Endometrium (tissue), 2 donors: ENCODE results near the gene SLC5A10.
"Not testable (repeated sequence)": the region's sequence is repeated elsewhere in the genome, so short reads cannot be mapped to it uniquely, and the experiment has no call there.

Experiments
- FAIRE-seq: peaks from 2 replicates; lab custom pipeline; 2012; peaks lifted over from hg19 to GRCh38; lab: Jason Lieb, UNC
- donor health status: control.
- donor health status: control.

The SLC5A10 gene

DNA sequence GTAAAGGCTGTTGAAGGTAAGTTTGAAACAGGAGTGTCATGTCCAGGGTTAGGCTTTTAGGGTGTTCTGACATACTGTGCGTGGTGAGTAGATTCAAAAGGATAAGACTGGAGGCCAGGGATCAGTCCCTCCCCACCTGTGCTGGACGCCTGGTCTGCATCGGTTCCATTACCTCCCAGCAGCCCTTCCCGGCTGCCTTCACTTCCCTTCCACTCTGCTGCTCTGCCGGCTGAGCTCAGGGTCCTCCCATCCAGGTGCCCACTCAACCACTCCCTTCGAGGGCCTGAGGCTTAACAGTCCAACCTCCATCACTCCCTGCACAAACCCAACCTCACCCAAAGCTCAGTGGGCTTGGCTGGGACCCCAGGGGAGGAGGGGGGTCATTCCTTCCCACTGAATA, 4.1 kb upstream of the SLC5A10 start:
- FAIRE-seq = no peak

DNA sequence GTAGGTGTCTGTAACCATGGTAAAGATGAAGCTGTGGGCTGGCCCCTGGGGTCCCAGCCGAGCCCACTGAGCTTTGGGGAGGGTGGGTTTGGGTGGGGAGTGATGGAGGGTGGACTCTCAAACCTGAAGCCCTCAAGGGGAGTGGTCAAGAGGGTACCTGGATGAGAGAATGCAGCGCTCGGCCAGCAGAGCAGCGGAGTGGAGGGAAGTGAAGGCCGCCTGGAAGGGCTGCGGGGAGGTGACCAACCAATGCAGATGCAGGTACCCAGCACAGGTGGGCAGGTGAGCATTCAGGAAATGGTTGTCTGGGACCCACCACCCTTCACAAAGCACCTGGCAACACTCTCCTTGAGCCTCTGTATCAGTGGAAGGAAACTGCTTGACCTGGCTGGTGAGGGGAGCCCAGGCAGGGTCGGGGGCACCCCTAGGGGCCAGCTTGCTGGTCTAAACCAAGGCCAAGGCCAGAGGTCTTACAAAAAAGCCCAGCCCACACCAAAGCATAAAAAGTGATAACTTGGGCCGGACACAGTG, 3.4 kb upstream of the SLC5A10 start:
- FAIRE-seq = no peak

DNA sequence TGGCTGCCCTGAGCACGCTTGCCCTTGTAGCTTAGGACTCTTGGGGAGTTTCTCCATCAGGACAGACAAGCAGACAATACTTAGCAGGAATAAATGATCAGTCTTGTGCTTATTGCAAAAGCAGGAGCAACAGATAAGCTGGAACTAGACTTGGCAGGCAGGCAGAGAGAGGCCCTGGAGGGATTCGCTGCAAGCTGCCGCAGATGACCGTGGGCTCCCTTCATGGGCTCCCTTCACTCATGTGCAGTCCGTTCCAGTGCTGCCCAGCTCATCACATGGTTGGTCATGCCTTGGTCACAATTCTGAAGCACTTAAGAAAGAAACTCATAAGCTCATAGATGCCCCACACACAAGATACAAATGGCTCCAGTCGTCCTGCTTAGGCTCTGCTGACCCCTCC, 2.4 kb upstream of the SLC5A10 start:
- FAIRE-seq = no peak

DNA sequence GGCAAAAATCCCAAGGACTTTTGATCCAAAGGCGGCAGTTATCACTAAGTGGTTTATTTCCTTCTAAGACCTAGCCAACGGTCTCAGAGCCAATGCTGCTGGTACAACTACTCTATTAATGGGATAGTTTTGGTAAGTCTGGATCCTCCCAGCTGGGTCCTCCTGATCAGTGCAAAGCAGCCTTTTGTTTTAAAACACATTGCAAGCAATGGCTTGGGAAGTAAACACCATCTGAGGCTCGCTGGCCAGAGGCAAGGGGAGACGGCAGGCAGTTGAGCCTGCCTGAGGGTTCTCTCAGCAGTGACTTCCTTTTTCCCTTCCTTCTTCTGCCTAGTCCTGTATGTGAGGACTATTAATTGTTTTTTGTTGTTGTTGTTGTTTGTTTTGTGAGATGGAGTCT, 1.6 kb upstream of the SLC5A10 start:
- FAIRE-seq = no peak

DNA sequence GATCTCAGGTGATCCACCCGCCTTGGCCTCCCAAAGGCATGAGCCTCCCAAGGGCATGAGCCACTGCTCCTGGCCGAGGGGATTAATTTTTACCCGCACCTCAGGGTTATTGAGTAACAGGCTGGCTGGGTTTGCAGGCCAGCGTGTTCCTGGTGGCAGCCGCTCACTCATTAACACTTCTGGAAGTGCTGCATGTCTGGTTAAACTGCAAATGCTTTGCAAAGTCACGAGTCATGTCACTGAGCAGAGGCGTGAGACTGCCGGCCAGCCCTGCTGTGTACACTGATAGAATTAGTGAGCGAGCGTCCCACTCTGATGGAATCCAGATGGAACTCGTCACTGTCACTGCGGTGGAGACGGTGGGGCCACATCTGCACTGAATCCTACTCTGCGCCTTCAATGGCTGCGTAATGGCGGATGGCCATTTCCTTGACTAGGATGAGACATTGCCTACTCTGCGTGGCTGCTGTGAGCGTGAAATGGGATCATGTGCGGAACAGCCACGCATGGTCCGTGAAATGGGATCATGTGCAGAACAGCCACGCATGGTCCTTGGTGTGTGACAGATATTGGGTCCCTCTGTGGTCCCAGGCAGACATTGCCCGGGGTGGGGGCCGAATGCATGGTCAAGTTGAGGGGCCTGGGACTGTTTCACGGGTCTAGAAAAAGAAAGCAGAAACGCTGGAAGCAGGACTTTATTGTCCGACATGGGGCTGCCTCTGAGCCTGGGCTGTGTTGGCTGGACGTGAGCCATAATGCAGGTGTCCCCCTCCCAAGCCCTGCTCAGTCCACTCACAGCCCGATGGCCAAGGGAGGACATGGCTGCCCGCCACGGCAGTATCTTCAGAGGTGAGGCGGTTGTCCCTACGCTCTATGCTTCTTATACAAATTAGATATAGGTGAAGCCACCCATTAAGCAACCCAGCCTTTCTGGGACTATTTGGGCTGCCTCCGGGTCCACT, 740 bp upstream of the SLC5A10 start:
- no peak for FAIRE-seq

DNA sequence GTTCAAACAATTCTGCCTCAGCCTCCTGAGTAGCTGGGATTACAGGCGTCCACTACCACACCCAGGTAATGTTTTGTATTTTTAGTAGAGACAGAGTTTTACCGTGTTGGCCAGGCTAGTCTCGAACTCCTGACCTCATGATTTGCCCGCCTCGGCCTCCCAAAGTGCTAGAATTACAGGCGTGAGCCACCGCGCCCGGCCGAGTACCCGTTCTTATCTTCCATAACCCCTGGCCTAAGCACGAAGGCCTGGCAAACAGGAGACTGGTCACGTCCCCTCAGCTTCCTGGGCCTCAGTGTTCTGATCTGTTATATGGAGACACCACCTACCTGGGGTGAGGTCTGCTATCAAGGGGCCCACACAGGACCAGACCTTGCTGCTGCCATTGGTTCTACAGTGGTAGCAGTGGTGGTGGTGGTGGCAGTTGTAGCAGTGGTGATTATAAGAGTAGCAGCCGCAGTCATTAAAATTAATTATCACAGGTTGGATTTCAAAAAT, 1.3 kb downstream of the SLC5A10 start:
- no peak for FAIRE-seq

DNA sequence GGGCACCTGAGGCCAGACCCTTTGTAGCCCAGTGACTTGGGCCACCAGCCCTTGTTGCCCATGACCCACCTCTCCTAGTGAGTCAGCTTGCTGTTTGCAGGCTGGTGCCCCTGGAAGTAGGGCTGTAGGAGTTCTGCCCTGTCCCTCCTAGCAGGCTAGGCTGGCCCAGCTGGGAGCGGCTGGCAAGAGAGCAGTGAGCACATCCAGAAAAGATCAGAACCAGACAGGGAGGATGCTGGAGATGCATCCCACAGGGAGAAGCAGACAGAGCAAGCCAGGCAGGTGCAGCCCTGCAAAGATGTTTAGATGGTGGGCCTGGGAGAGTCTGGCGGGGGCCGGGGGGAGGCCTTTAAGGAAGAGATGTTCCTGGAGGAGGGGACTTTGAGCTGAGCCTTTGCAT, 2.4 kb downstream of the SLC5A10 start:
- no peak for FAIRE-seq

DNA sequence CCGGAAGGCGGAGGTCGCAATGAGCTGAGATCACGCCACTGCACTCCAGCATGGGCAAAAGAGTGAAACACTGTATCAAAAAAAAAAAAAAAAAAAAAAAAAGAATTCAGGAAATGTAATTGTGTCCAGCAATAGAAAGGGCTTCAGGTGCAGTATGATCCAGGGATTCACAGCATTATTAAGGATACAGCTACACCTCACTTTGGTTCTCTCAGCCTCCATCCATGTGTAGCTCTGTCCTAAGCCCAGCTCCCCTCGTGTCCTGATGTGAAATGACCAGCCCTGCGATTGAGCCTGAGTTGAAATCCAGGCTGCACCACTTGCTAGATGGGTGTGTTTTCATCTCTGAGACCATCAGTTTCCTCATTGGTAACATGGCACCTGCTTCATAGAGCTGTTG, 3.0 kb downstream of the SLC5A10 start:
- FAIRE-seq = no peak

DNA sequence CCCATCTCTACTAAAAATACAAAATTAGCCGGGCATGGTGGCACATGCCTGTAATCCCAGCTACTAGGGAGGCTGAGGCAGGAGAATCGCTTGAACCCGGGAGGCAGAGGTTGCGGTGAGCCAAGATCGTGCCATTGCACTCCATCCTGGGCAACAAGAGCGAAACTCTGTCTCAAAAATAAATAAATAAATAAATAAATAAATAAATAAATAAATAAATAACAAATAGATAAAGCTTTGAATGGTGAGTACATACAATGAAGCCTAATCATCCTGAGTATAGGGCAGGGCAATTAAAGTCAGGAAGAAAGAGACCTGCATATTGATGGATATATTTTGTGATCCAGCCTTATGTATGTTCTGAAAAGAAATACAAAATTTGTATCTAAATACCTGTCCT, 4.1 kb downstream of the SLC5A10 start:
- not testable (repeated sequence) for FAIRE-seq

DNA sequence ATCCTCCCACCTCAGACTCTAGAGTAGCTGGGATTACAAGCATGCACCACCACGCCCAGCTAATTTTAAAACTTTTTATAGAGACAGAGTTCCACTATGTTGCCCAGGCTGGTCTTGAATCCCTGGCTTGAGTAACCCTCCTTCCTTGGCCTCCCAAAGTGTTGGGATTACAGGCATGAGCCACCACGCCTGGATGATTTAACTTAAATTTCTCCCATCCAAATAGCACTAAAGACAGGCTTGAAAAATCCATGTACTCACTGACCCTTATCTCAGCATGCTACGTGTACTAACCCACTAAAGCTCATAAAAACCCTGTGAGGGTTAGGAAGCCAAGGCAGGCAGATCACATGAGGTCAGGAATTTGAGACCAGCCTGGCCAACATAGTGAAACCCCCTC, 4.6 kb downstream of the SLC5A10 start:
- no peak for FAIRE-seq

DNA sequence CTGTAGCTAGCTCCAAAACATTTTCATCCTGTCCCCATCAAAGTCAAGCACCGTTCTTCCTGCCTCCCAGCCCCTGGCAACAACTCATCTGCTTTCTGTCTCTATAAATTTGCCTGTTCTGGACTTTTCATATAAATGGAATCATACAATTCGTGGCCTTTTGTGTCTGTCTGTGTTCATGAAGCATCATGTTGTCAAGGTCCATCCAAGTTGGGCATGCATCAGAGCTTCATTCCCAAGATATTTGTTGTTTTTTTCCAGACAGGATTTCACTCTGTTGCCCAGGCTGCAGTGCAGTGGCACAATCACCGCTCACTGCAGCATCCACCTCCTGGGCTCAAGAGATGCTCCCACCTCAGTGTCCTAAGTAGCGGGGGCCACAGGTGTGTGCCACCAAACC, 5.9 kb downstream of the SLC5A10 start:
- no peak for FAIRE-seq

DNA sequence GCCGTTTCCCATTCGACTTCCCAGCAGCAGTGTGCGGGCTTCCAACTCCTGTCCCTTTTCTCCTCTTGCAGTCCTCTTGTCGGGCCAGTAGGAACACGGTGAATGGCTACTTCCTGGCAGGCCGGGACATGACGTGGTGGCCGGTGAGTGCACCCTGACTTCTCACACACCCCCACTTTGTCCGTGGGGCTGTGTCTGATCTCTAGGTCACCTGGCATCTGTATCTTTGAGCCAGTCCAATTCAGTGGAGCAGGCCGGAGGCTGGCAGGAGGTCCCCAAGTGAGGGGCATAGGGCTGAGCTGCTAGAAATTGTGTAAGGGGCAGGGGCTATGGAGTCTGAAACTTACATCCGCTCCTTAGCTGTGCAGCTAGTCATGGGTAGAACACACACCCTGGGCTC, 6.6 kb downstream of the SLC5A10 start:
- no peak for FAIRE-seq

DNA sequence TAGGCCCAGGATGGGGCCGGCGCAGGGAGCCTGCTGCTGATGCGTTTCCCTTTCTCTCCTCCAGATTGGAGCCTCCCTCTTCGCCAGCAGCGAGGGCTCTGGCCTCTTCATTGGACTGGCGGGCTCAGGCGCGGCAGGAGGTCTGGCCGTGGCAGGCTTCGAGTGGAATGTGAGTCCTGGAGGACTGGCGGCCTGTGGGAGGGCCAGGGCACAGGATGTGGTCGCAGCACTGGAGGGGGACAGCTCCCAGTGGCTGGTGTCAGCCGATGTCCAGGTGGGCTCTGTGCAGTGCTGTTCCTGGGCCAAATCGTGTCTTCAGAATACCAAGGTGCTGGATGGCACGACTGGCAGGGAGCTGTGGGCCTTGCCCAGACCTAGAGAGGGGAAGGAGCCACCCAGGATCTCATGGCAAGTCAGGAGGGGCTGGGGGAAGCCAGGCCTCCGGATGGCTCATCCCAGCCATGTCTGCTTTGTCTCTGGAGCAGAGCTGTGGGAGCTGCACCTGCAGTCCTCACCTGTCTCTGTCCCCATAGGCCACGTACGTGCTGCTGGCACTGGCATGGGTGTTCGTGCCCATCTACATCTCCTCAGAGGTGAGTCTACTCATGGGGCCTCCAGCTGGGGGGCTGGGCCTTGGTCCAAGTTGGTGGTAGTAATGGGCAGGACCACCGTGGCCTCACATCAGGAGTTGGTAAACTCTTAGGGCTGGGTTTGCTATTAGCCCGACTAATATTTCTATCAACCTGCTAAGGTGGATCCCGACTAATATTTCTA, 7.3 kb downstream of the SLC5A10 start:
- no peak for FAIRE-seq

DNA sequence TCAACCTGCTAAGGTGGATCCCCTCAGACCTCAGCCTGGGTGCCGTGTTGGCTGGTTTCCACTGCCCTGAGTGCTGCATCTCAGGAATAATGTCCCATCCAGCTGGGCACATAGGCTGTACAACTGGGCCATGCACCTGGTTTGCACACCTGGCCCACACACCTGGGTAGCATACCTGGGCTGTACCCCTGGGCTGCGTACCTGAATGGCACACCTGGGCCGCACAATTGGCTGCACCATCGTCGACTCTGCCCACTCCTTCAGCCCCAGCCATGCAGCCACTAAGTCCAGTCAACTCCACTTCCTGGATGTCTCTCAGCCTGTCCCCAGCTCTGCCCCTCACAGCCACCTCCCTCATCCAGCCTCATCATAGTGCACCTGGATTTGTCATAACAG, 7.9 kb downstream of the SLC5A10 start:
- no peak for FAIRE-seq

DNA sequence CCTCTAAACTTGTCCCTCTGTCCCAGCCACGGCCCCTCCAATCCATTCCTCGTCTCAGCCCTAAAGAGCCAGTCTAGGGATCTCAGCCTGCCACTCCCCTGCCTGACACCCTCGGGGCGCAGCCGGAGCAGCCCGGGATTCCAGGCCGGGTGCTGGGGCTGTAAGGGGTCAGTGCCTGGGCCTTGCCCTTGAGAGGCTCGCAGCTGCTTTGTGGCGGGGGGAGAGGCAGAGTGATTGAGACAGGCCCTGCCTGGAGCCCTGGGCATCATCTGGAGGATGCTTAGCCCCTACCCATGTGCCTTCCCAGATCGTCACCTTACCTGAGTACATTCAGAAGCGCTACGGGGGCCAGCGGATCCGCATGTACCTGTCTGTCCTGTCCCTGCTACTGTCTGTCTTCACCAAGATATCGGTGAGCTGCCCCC, 8.3 kb downstream of the SLC5A10 start:
- no peak for FAIRE-seq

DNA sequence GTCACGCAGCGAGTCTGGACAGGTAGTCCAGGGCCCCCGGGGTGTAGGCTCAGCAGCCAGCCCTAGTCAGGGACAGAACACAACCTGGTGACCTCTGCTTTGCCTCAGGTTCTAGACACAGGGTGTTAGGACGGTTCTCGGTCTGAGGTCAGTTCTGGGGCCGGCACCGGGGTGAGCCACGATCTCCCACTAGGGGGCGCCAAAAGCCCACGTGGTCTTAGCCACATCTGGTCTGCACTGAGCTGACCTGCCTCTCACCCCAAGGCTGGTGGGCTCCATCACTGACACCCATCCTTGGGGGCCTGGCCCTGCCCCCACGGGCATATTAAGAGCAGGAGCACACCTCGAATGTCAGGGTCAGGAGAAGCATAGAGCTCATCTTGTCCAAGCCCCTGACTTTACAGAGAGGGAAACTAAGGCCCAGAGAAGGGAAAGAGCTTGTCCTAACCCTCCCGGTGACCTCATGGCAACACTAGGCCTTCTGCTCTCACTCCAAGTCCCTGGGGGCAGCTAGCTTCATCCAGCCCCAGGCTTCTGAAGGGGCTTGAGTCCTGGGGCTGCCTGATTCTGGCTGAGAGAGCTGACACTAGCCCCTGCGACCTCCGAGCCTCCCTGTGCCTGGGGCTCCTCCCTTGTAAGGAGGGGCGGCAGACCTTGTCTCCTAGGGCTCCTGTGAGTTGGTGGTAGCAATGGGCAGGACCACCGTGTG, 9.0 kb downstream of the SLC5A10 start:
- FAIRE-seq = no peak

DNA sequence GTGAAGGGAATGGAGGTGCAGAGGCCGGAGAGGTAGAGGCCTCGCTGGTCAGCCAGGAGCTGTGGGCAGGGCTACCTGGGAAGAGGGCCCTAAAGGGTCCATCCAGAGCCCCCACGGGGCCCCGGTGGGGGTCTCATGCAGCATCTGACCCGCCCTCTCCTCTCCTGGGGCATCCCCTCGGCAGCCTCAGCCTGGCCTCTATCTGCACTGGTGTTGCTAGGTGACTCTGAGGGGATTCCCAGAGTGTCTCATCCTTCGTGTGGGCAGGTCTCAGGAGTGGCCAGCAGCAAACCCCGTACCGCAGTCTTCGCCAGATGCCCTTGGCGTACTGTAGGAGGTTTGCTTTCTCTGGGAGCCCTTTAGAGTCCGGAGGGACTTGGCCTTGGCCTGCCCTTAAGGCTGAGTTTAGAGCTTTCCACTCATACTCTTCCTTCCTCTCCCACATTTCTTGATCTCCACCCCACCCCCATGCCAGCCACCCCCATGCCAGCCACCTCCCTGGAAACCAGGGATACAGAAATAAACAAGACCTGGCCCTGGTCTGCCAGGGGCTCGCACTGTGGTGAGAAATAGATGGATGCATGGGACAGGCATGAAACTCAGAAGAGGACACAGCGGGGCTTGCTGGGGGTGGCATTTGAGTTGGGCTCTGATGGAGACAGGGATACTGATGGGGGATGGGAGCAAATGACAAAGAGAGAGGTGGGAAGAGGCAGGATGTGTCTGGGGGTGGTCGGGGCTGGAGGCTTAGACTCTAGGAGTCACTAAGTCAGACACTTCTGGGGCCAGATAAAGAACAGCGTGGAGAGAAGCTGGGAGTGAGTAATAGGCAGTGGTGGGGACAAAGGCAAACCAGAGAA, 9.9 kb downstream of the SLC5A10 start:
- FAIRE-seq = no peak

DNA sequence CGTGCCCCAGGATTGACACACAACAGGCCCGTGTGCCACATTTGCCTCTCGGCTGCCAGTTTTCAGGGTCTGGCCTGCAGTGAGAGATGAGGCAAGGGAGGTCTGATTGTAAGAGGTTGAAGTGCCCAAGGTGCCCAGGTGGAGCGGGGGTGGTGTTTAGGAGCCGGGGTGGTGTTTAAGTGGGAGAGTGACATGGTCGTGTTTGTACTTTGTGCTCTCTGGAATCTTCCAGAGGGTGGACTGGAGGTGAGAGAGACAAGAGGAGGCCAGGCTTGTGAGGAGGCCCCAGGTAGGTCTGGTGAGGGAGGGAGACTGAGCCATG, 10.5 kb downstream of the SLC5A10 start:
- no peak for FAIRE-seq

DNA sequence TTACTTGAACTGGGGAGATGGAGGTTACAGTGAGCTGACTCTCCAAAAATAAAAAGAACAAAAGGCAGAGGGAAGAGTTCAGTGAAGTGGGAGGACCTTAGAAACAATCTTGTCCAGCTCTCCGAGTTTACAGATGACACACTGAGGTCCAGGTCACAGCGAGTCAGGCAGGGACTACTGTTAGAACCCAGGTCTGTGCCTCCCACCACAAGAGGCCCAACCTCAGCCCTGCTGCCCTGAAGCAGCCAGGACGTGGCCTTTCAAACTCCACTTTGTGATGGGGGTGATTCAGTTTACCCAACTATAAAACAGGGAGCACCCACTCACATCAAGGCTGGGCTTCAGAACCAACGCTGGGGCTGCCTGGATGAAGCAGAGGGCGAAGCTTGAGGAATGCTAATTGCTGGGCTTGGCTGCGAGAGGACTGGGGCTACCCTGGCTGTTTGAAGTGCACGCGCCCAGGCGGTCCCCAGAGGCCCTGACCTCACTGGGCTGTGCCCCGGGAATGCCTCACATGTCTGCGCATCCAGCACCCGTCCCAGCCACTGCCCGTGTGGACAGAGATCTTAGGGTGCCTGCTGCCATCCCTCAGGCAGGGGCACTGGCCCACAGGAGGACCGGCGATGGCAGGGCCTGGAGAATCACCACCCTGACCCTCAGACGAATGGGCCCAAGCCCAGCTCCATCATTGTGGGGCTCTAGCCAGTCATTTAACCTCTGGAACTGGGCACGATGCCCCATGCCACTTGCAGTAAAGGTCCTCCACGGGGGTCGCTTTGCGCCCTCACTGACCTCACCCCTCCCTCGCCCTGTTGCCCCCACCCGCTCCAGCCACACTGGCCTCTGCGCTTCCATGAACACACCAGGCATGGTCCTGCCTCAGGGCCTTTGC, 11.4 kb downstream of the SLC5A10 start:
- FAIRE-seq = no peak

DNA sequence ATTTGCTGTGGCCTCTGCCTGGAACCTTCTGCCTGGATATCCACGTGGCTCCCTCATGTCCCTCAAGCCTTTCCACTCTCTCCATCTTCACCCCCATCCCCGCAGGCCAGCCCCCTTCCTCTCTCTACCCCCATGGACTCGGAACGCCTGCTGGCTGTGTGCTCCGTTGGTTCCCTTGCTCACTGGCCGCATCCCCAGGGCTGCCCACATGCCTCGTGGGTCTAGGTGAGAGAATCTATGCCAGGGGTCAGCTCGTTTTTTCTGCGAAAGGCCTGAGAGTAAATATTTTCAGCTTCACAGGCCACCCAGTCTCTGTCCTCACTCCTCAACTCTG, 12.0 kb downstream of the SLC5A10 start:
- FAIRE-seq = no peak

DNA sequence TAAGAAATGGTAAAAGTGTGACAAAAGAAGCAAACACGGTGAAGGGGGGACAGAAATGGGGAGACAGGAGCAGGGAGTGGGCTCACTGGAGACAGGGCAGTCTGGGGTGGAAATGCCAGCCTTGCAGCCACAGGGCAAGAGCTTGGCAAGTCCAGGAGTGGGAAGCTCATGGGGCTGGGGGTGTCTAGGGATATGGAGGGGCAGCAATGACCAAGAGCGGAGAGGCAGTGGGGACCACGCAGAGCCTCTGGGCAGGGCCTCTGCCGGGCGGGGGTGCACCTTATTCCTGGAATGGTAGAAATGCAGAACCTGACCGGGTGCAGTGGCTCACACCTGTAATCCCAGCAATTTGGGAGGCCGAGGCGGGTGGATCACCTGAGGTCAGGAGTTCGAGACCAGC, 12.6 kb downstream of the SLC5A10 start:
- FAIRE-seq = no peak
